HFF-Myc (cell line): Measurements from ENCODE around the gene MUC6.
"Not testable (repeated sequence)": the region's sequence is repeated elsewhere in the genome, so short reads cannot be mapped to it uniquely, and the experiment has no call there.

ENCODE experiments used
- DNase-seq: peaks from one replicate; pipeline ENCODE4 v3.0.0-alpha.2; 2011; ENCODE audit warnings: low read depth; ENCODE audit errors: extremely low read depth
- H3K4me3 ChIP-seq: replicated peaks from 2 replicates; pipeline ENCODE4 v1.5.1; 2011; ENCODE audit warnings: low read depth, mild to moderate bottlenecking, control low read depth, low read length
- TF ChIP-seq, protein P1 (sequence below): IDR thresholded peaks from 2 replicates; pipeline ENCODE4 v1.5.1; 2012; ENCODE audit warnings: mild to moderate bottlenecking, low read depth, low read length, control low read depth; ENCODE audit errors: missing control alignments

MUC6 gene

DNA sequence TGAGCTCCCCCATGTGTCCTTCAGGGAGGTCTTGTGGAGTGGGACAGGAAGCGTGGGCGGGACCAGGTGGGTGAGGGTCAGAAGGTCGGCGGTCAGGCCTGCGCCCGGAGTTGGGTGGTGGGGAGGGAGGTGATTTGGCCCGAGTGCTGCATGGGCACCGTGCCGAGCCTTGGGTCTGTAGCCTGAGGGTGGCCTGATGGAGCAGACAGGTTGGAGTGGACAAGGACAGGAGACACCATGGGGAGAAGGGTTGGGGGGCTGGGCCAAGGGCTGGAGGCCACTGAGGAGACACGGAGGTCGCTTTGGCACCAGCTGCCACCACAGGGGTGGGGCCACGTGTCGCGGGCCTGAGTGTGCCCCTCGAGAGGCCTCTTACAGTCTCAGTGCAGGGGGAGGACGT is 57.7 kb downstream of the MUC6 start:
- TF ChIP-seq, protein P1, sequence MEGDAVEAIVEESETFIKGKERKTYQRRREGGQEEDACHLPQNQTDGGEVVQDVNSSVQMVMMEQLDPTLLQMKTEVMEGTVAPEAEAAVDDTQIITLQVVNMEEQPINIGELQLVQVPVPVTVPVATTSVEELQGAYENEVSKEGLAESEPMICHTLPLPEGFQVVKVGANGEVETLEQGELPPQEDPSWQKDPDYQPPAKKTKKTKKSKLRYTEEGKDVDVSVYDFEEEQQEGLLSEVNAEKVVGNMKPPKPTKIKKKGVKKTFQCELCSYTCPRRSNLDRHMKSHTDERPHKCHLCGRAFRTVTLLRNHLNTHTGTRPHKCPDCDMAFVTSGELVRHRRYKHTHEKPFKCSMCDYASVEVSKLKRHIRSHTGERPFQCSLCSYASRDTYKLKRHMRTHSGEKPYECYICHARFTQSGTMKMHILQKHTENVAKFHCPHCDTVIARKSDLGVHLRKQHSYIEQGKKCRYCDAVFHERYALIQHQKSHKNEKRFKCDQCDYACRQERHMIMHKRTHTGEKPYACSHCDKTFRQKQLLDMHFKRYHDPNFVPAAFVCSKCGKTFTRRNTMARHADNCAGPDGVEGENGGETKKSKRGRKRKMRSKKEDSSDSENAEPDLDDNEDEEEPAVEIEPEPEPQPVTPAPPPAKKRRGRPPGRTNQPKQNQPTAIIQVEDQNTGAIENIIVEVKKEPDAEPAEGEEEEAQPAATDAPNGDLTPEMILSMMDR, result no peak
- no peak overlapping the region for H3K4me3 ChIP-seq
- no peak for DNase-seq

DNA sequence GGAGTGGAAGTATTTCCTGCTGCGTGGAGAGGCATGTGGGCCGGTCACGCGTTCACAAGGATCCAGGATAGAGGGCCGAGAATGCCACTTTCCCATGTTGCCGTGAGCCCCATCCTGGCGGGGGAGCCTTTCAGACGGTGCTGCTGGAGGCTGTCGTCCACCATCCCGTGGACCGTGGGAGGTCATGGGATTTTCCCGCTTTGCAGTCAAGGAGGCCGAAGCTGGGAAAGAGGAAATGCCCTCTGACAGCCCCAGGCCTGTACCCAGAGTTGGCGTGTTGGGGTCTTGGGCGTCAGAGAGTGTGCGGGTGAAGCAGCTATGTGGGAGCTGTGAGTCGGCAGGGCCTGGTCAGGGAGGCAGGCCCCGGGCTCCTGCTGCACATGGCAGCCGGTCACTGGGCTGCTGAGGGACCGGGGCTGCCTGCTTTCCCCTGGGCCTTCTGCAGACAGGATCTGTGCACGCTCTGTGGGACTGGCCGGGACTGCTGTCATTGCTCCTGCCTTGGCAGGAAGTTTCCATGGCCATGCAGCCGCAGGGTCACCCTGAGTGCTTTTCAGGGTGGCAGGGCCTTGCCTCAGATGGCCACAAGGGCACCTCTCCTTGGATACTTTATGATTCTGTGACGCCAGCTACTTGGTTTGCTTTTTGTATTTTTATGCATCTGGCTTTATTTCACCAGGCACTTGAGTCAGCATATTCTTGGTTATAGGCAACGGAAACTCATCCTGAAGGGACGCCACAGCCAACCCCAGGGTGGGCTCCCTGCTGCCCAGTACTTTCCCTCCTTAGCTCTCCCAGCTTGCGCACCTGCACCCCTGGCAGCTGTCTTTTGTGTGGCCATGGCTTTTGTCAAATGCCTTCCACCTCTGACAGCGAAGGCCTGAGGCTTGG is 58.4 kb downstream of the MUC6 start:
- no peak overlapping the region for H3K4me3 ChIP-seq
- TF ChIP-seq, protein P1, result no peak
- DNase-seq, result no peak

DNA sequence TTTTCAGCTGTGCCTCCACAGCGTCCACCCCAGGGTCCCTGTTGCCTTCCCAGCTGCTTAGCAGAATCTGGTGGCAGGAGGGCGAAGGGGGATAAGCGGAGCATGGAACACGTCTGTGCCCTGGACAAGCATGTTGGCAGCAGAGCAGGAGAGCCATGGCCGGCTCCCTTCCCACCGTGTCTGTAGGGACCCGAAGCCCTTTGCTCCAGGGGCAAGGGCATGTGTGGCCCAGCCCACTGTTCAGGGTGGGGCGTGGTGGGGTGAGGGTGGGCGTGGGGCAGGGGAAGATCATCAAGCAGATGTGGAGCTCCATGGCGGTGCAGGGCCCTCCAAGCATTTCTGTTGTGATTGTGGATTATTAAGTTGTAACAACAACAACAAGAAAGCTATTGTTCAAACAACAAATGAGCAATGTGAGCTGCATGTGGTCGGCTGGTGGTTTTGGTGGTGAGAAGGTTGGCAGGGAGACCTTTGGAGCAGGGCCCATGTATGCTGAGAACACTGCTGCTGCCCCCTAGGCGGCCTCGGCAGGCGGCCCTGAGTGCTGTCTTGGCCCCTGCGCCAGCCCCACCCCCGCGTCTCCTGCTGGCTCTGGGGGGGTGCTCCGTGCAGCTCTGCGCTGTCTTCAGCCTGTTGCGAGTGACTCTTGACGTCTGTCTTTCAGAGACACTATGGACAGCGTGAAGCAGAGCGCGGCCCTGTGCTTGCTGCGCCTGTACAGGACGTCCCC is 59.9 kb downstream of the MUC6 start:
- no peak for DNase-seq
- TF ChIP-seq, protein P1, result no peak
- no peak overlapping the region for H3K4me3 ChIP-seq

DNA sequence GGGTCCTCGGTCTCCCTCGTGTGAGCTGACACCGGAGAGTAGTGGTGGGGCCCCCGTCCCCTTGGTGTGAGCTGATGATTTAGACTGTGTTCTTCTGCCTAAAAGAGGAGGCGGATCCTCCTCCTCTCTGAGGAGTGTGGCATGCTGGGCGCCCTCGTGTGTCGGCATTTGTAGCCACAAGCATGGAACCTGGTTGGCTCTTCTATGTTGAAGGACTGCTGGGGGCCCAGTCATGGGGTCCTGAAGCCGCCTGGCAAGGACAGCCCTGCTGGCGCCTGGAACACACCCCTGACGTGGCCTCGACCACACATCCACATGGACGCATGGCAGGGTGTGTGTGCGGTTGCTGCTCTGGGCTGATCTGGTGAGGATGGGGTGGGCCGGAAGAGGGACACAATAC is 60.7 kb downstream of the MUC6 start:
- TF ChIP-seq, protein P1, result no peak
- DNase-seq, result no peak
- no peak overlapping the region for H3K4me3 ChIP-seq

DNA sequence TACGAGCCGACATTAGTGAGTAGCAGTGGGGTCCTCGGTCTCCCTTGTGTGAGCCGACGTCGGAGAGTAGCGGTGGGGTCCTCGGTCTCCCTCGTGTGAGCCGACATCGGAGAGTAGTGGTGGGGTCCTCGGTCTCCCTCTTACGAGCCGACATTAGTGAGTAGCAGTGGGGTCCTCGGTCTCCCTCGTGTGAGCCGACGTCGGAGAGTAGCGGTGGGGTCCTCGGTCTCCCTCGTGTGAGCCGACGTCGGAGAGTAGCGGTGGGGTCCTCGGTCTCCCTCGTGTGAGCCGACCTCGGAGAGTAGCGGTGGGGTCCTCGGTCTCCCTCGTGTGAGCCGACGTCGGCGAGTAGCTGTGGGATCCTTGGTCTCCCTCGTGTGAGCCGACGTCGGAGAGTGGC is 61.1 kb downstream of the MUC6 start:
- not testable (repeated sequence) for H3K4me3 ChIP-seq, DNase-seq

DNA sequence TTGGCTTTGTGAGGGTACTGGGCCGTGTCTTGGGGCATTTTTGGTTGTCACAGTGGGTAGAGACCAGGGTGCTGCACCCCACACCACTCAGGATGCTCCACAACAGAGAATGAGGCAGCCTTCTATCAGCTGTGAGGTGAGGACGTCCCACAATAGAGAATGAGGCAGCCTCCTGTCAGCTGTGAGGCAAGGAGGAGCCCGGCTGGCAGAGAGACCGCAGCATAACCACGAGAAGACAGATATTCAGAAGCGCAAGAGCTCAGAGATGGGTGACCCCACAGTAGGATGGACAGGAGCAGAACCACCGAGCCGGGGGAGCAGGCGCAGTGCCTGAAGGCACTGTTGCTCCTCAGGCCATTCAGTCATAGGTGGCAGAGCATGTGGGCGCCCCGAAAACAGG is 63.3 kb downstream of the MUC6 start:
- DNase-seq, result no peak
- TF ChIP-seq, protein P1, result no peak
- no peak overlapping the region for H3K4me3 ChIP-seq

DNA sequence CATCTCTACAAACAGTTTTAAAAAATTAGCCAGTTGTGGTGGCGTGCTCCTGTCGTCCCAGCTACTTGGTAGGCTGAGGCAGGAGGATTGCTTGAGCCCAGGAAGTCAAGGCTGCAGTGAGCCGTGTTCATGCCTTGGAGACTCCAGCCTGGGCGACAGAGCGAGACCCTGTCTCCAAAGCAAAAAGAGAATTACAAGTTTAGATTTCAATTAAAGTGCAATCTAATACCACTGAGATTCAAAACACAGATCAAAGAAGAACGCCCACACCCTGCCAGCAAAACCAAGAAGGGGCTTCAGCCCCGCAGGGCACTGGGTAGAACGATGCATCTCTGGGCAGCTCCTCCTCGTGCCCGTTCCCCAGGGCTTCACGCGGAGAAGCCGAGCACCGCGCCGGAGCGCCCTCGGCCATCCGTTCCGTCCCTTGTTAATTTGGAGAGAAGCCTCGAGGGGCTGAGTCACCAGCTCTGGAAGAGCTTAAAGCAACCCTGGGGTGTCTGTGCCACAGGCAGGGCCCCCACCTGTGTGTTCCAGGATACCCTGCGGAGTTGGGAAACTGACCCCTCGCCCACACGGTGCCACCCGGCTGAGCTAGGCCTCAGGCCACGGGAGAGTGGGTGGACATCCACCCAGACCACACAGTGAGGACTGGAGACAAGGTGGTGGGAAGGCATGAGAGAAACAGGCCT is 63.9 kb downstream of the MUC6 start:
- H3K4me3 ChIP-seq, result no peak overlapping the region
- TF ChIP-seq, protein P1, result no peak
- no peak for DNase-seq
